Measurements from ENCODE around the gene PDZRN3.
A peak's percentile ranks its signal among the peaks of the same experiment; 100 is the strongest.

The PDZRN3 gene

GRCh38 chr3:73558727-73559075 is 66.0 kb downstream of the PDZRN3 start:
- TF ChIP-seq, protein P1, sequence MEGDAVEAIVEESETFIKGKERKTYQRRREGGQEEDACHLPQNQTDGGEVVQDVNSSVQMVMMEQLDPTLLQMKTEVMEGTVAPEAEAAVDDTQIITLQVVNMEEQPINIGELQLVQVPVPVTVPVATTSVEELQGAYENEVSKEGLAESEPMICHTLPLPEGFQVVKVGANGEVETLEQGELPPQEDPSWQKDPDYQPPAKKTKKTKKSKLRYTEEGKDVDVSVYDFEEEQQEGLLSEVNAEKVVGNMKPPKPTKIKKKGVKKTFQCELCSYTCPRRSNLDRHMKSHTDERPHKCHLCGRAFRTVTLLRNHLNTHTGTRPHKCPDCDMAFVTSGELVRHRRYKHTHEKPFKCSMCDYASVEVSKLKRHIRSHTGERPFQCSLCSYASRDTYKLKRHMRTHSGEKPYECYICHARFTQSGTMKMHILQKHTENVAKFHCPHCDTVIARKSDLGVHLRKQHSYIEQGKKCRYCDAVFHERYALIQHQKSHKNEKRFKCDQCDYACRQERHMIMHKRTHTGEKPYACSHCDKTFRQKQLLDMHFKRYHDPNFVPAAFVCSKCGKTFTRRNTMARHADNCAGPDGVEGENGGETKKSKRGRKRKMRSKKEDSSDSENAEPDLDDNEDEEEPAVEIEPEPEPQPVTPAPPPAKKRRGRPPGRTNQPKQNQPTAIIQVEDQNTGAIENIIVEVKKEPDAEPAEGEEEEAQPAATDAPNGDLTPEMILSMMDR (conservative IDR thresholded peaks at IDR 0.05): no peak
- peak overlapping the region; percentile 60 for H3K27ac ChIP-seq

- peak overlapping the region; percentile 60 for H3K27ac ChIP-seq
- TF ChIP-seq, protein P1 (conservative IDR thresholded peaks at IDR 0.05): no peak
These were observed 66.6 kb downstream of the PDZRN3 start for GRCh38 chr3:73557986-73558726.

GRCh38 chr3:73556520-73557372 is 68.0 kb downstream of the PDZRN3 start:
- H3K27ac ChIP-seq: 0 out of 2 replicates have a peak overlapping the region, but pooled peaks have one; percentile 1
- TF ChIP-seq, protein P1 (conservative IDR thresholded peaks at IDR 0.05): no peak

DNA sequence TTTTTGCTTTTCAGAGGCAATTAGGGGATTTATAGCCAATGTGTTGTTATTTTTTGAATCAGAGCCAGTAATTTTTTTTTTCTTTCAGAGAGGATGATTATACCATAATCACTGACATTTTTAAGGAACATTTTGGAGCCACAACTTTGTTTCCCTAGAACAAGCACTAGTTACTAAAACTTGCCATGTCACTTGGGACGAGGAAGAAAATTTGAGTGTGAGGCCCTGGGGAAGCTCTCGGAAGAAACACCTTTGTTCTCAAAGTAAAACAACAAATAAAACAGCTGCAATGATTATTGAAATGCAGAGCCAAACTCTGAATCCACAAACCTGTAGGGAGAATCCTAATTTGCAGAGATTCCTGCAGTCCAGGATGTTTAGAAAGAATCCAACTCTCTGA is 69.7 kb downstream of the PDZRN3 start:
- TF ChIP-seq, protein P1 (conservative IDR thresholded peaks at IDR 0.05): no peak
- no peak overlapping the region for H3K27ac ChIP-seq

DNA sequence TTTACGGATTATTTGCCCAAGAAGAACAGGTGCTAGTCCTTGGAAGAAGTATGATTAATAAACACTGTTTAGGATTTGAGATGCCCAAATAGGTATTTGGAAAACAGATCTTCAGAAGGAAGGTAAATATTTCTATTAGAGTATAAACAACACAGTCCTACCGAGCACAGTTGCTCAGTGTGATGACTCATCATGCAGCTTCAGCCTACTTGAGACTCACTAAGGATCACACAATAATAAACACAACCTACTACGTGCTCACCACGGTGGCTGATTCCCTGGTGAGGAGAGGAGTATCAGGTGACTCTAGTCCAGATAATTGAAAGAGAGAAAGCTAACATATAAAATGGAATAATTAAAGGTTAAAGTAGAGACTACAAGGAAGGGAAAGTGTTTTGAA is 72.0 kb downstream of the PDZRN3 start:
- H3K27ac ChIP-seq: no peak overlapping the region
- TF ChIP-seq, protein P1 (conservative IDR thresholded peaks at IDR 0.05): no peak

DNA sequence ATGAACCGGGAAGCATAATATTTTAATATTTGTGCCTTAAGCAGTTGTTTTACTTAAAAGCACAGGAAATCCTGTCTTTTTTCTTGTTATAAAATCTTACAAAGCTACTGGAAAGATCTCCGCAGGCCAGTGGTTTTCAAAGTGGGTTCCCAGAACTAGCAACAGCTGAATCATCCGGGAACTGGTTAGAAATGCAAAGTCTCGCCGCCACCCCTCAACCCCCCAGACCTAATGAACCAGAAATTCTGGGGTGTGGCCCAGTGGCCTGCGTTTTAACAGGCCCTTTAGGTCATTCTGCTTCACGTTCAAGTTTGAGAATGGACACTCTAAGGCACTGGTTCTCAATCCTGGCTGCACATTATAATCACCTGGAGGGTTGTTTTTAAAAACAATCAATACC is 74.7 kb downstream of the PDZRN3 start:
- TF ChIP-seq, protein P1 (conservative IDR thresholded peaks at IDR 0.05): no peak
- no peak overlapping the region for H3K27ac ChIP-seq

DNA sequence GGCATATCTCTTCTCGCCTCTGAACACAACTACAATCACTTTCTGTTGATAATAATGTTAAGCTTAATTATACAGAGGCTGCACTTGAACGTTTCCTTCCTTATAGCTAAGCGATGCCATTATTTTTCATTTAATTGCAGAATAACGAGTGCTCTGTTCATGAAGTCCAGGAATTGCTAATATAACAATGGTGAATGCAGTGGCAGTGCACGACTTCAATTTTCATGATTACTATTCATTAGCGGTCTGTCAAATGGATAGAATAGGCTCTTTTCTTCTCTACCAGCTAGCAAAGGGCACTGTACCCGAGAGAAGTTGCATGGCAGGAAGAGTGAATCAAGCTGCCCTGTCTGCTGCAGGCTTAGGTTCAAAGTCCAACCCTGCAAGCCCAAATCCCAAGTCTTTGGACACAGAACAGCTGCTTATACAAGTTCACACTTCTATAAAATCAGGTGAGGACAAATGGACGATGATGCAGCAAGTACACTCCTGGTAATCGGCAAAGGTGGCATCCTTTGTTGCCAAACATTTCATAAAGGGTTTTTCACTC is 75.6 kb downstream of the PDZRN3 start:
- H3K27ac ChIP-seq: peak overlapping the region; percentile 94; the same call in 1 of the 2 replicates
- TF ChIP-seq, protein P1 (conservative IDR thresholded peaks at IDR 0.05): no peak

Measured in VCaP (cell line).